ENCODE results near the gene GRK6. TPM values are rescaled to one million over a fixed set of nuclear protein-coding genes. Genes with fewer than 3 reads are reported as not detected.

The GRK6 gene
- total RNA-seq, 1 donor = 19.2 TPM

- H3K79me2 ChIP-seq (ENCODE audit: insufficient read depth, low read length) = peaks cover 30% of the 10 kb centered on the region
- no peak overlapping the region for H3K27ac ChIP-seq (ENCODE audit: low read depth, low read length)
- H3K36me3 ChIP-seq (ENCODE audit: insufficient read depth, low read length) = peaks cover 9% of the 10 kb centered on the region
- no peaks in the 10 kb centered on the region for H3K27me3 ChIP-seq (ENCODE audit: insufficient read depth, low read length)
- H4K20me1 ChIP-seq (ENCODE audit: insufficient read depth, low read length) = peaks cover 15% of the 10 kb centered on the region
- no peak for TF ChIP-seq CTCF (IDR thresholded peaks at IDR 0.05; ENCODE audit: extremely low read depth, low read depth, low read length)
- H3K4me1 ChIP-seq (ENCODE audit: insufficient read depth, low read length) = peaks cover 20% of the 10 kb centered on the region
- H3K4me2 ChIP-seq (ENCODE audit: insufficient read depth, low read length) = peak overlapping the region; percentile 95
- H3K4me3 ChIP-seq (ENCODE audit: insufficient read depth, low read length) = peak overlapping the region; percentile 84
- no peak overlapping the region for H2AFZ ChIP-seq (ENCODE audit: low read length)
- DNase-seq (ENCODE audit: insufficient read length, low spot score, missing footprints) = peak; percentile 72
- no peaks in the 10 kb centered on the region for H3K9me3 ChIP-seq (ENCODE audit: low read depth, low read length)
Measured at GRCh38 chr5:177427919-177428573, 1.6 kb downstream of the GRK6 start.

GRCh38 chr5:177428574-177429217, 2.2 kb downstream of the GRK6 start:
- no peak overlapping the region for H3K27ac ChIP-seq (ENCODE audit: low read depth, low read length)
- H3K79me2 ChIP-seq (ENCODE audit: insufficient read depth, low read length) = peaks cover 30% of the 10 kb centered on the region
- H4K20me1 ChIP-seq (ENCODE audit: insufficient read depth, low read length) = peaks cover 15% of the 10 kb centered on the region
- DNase-seq (ENCODE audit: insufficient read length, low spot score, missing footprints) = no peak
- no peak overlapping the region for H3K4me2 ChIP-seq (ENCODE audit: insufficient read depth, low read length)
- peaks cover 12% of the 10 kb centered on the region for H3K36me3 ChIP-seq (ENCODE audit: insufficient read depth, low read length)
- no peaks in the 10 kb centered on the region for H3K9me3 ChIP-seq (ENCODE audit: low read depth, low read length)
- TF ChIP-seq CTCF (IDR thresholded peaks at IDR 0.05; ENCODE audit: extremely low read depth, low read depth, low read length) = no peak
- no peak overlapping the region for H3K4me3 ChIP-seq (ENCODE audit: insufficient read depth, low read length)
- H3K27me3 ChIP-seq (ENCODE audit: insufficient read depth, low read length) = no peaks in the 10 kb centered on the region
- peaks cover 20% of the 10 kb centered on the region for H3K4me1 ChIP-seq (ENCODE audit: insufficient read depth, low read length)
- H2AFZ ChIP-seq (ENCODE audit: low read length) = no peak overlapping the region

GRCh38 chr5:177429248-177430040, 3.0 kb downstream of the GRK6 start:
- Histone ChIP-seq H2AFZ (ENCODE audit: low read length) (no peak overlapping the region), H3K4me3 (ENCODE audit: insufficient read depth, low read length) (no peak overlapping the region), H3K9me3 (ENCODE audit: low read depth, low read length) (no peaks in the 10 kb centered on the region), H3K27ac (ENCODE audit: low read depth, low read length) (no peak overlapping the region), H3K4me2 (ENCODE audit: insufficient read depth, low read length) (no peak overlapping the region), H3K36me3 (ENCODE audit: insufficient read depth, low read length) (peaks cover 16% of the 10 kb centered on the region), H4K20me1 (ENCODE audit: insufficient read depth, low read length) (peaks cover 15% of the 10 kb centered on the region), H3K79me2 (ENCODE audit: insufficient read depth, low read length) (peaks cover 30% of the 10 kb centered on the region), H3K27me3 (ENCODE audit: insufficient read depth, low read length) (no peaks in the 10 kb centered on the region), H3K4me1 (ENCODE audit: insufficient read depth, low read length) (peaks cover 20% of the 10 kb centered on the region)
- TF ChIP-seq CTCF (IDR thresholded peaks at IDR 0.05; ENCODE audit: extremely low read depth, low read depth, low read length) = no peak
- peak; percentile 88 for DNase-seq (ENCODE audit: insufficient read length, low spot score, missing footprints)

Measured in osteoblast (primary cell).